ENCODE data around the gene NDFIP2.

GRCh38 chr13:79455331-79455730, 25.6 kb upstream of the NDFIP2 start:
- TF ChIP-seq CTCF (IDR thresholded peaks at IDR 0.05) (no peak), POLR2A (IDR thresholded peaks at IDR 0.05) (no peak)
